Esophagus squamous epithelium (tissue), 4 donors: Measurements from ENCODE around the gene INPP5E.

Experiments used
- POLR2A ChIP-seq, 4 donors: fragments of 450-650 bp; IDR thresholded peaks; one replicate each; pipeline ENCODE4 v1.6.1; 2017; ENCODE audit warnings: antibody characterized with exemption in 4 of 4, mild to moderate bottlenecking in 4 of 4, moderate library complexity in 3 of 4
- TF ChIP-seq, protein P1 (sequence below), 6 experiments: fragments of 450-650 bp in 4 of 6; fragments of 200-600 bp in 2 of 6; sonication (generic) in 2 of 6; IDR thresholded peaks; one replicate each; pipeline ENCODE4 v1.5.1; 2016 to 2019; ENCODE audit warnings: antibody characterized with exemption in 6 of 6, mild to moderate bottlenecking in 4 of 6, moderate library complexity in 4 of 6

DNA sequence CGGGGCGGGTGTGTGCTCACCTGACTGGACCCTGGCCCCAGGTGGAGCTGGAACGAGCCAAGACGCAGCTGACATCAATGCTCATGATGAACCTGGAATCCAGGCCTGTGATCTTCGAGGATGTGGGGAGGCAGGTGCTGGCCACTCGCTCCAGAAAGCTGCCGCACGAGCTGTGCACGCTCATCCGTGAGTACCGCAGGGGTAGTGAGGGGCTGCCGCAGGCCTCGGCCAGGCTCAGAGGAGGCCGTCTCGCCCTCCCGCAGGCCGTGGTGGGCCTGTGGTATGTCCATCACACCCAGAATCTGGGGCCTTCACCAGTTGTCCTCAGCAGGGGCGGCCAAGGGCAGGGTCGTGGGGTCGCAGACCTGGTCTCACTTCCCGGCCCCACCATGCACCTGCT lies 17.9 kb downstream of the INPP5E start:
- no peak for TF ChIP-seq POLR2A (IDR thresholded peaks at IDR 0.05)
- TF ChIP-seq, protein P1, sequence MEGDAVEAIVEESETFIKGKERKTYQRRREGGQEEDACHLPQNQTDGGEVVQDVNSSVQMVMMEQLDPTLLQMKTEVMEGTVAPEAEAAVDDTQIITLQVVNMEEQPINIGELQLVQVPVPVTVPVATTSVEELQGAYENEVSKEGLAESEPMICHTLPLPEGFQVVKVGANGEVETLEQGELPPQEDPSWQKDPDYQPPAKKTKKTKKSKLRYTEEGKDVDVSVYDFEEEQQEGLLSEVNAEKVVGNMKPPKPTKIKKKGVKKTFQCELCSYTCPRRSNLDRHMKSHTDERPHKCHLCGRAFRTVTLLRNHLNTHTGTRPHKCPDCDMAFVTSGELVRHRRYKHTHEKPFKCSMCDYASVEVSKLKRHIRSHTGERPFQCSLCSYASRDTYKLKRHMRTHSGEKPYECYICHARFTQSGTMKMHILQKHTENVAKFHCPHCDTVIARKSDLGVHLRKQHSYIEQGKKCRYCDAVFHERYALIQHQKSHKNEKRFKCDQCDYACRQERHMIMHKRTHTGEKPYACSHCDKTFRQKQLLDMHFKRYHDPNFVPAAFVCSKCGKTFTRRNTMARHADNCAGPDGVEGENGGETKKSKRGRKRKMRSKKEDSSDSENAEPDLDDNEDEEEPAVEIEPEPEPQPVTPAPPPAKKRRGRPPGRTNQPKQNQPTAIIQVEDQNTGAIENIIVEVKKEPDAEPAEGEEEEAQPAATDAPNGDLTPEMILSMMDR (IDR thresholded peaks at IDR 0.05): no peak
